Measurements from ENCODE around the gene MICAL2. TPM values are rescaled to one million over a fixed set of nuclear protein-coding genes. Genes with fewer than 3 reads are reported as not detected.

Gene MICAL2
- polyA plus RNA-seq, 1 experiment, result 135 TPM

DNA sequence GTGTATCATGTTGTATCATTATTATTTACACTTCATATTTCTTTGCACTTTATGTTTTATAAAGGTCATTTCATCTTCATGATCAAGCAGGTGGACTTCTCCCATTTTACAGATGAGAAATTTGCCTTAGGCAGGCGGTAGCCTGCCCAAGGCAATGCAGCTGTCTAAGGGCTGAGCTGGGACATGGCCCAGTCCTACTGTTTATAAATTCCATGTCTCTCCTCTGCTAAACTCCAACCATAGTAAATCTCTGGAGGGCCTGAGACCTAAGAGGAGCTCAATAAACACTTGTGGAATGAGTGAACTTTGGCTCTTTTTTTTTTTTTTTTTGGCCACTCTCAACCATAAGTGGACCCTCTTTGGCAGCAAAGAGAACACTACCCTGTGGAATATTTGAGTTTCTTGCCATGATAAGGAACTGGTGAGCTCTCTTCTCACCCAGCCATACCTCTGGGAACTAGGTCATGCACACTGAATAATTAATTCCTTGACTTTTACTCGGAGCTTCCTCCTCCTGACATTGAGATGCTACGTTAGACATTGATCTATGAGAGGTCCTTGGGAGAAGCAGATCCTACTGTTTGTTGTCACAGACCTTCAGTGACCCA lies 29.9 kb downstream of the MICAL2 start:
- TF ChIP-seq, protein P1, sequence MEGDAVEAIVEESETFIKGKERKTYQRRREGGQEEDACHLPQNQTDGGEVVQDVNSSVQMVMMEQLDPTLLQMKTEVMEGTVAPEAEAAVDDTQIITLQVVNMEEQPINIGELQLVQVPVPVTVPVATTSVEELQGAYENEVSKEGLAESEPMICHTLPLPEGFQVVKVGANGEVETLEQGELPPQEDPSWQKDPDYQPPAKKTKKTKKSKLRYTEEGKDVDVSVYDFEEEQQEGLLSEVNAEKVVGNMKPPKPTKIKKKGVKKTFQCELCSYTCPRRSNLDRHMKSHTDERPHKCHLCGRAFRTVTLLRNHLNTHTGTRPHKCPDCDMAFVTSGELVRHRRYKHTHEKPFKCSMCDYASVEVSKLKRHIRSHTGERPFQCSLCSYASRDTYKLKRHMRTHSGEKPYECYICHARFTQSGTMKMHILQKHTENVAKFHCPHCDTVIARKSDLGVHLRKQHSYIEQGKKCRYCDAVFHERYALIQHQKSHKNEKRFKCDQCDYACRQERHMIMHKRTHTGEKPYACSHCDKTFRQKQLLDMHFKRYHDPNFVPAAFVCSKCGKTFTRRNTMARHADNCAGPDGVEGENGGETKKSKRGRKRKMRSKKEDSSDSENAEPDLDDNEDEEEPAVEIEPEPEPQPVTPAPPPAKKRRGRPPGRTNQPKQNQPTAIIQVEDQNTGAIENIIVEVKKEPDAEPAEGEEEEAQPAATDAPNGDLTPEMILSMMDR (IDR thresholded peaks at IDR 0.05; ENCODE audit: insufficient read depth, low read depth, low read length), result no peak
- ChIA-PET POLR2A (interaction anchor here (0.6 to 1.2 kb wide), 4 partner anchors 11 to 781 kb away, joined by 3 to 7 read pairs (median 5); no protein-coding TSS in a partner anchor), CTCF (interaction anchor here (0.6 kb wide), 1 partner anchor 24 kb away, joined by 4 read pairs; no protein-coding TSS in a partner anchor)
- Histone ChIP-seq H3K36me3 (ENCODE audit: control insufficient read depth, insufficient read depth, low read length) (no peaks in the 10 kb centered on the region), H3K4me3 (ENCODE audit: low read depth, low read length) (no peak overlapping the region), H3K27me3 (ENCODE audit: control insufficient read depth, insufficient read depth, low read length) (no peaks in the 10 kb centered on the region)
- no peak for DNase-seq (ENCODE audit: low read depth)

DNA sequence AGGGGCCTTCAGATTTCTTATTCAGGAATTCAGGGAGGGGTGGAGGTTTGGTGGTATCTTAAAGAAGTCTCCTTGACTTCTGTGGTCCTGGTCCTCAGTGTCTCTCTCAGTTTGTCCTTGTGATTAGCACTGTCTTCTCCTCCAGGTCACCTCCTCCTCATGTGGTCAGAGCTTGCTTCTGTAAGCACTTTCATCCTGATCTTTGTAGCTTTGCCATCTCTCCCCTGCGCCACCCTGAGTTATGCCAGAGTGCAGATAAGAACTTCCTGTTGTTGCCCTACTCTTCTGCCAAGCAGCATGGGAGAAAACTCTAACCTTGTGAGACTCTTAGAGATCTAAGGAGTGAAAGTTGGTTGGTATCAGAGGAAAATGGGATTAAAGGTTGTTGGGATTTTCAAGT lies 30.9 kb downstream of the MICAL2 start:
- TF ChIP-seq, protein P1 (IDR thresholded peaks at IDR 0.05; ENCODE audit: insufficient read depth, low read depth, low read length), result no peak
- CTCF ChIA-PET, result no interaction called here
- DNase-seq (ENCODE audit: low read depth), result no peak
- POLR2A ChIA-PET, result interaction anchor here (1.2 kb wide), 1 partner anchor 10 kb away, joined by 3 read pairs; no protein-coding TSS in a partner anchor
- no peaks in the 10 kb centered on the region for H3K27me3 ChIP-seq (ENCODE audit: control insufficient read depth, insufficient read depth, low read length)
- H3K36me3 ChIP-seq (ENCODE audit: control insufficient read depth, insufficient read depth, low read length), result no peaks in the 10 kb centered on the region
- no peak overlapping the region for H3K4me3 ChIP-seq (ENCODE audit: low read depth, low read length)

DNA sequence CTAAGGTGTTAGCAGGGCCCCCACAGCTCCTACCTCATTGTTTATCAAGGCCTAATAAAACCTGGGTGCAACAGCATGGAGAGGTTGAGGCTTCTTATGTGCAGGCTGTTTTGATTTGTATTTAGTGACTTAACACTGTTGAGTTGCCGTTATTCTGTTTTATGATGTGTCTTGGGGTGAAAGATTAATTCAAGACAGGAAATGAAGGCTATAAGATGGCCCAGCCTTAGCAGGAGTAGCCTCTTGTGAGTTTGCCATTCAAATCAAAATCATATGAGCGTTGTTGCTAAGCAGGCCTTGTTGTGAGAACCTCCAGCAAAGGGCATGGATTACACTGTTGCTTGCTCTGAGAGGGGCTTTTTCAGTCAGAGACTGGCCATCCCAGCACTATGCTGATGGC lies 31.8 kb downstream of the MICAL2 start:
- TF ChIP-seq, protein P1 (IDR thresholded peaks at IDR 0.05; ENCODE audit: insufficient read depth, low read depth, low read length), result no peak
- ChIA-PET POLR2A (no interaction called here), CTCF (no interaction called here)
- Histone ChIP-seq H3K36me3 (ENCODE audit: control insufficient read depth, insufficient read depth, low read length) (no peaks in the 10 kb centered on the region), H3K4me3 (ENCODE audit: low read depth, low read length) (no peak overlapping the region), H3K27me3 (ENCODE audit: control insufficient read depth, insufficient read depth, low read length) (no peaks in the 10 kb centered on the region)
- DNase-seq (ENCODE audit: low read depth), result no peak

DNA sequence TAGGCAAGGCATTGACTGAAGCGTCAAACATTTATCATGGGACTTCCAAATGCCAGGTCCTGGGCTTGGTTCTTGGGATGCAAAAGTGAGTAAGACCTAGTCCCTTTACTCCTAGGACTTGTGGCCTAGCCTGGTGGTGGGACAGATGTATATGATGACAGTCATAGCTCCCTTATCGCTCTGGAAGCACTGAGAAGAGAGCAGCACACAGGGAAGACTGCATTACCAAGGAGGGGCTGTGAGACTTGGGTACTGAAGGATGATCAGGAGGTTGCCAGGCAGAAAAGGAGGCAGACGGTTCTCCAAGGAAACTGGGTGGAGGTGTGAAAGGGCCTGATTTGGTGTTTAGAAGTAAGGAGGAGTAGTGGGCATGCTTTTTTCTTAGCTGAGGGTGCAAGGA lies 32.5 kb downstream of the MICAL2 start:
- POLR2A ChIA-PET, result no interaction called here
- CTCF ChIA-PET, result no interaction called here
- TF ChIP-seq, protein P1 (IDR thresholded peaks at IDR 0.05; ENCODE audit: insufficient read depth, low read depth, low read length), result no peak
- no peaks in the 10 kb centered on the region for H3K27me3 ChIP-seq (ENCODE audit: control insufficient read depth, insufficient read depth, low read length)
- no peaks in the 10 kb centered on the region for H3K36me3 ChIP-seq (ENCODE audit: control insufficient read depth, insufficient read depth, low read length)
- no peak for DNase-seq (ENCODE audit: low read depth)
- no peak overlapping the region for H3K4me3 ChIP-seq (ENCODE audit: low read depth, low read length)

DNA sequence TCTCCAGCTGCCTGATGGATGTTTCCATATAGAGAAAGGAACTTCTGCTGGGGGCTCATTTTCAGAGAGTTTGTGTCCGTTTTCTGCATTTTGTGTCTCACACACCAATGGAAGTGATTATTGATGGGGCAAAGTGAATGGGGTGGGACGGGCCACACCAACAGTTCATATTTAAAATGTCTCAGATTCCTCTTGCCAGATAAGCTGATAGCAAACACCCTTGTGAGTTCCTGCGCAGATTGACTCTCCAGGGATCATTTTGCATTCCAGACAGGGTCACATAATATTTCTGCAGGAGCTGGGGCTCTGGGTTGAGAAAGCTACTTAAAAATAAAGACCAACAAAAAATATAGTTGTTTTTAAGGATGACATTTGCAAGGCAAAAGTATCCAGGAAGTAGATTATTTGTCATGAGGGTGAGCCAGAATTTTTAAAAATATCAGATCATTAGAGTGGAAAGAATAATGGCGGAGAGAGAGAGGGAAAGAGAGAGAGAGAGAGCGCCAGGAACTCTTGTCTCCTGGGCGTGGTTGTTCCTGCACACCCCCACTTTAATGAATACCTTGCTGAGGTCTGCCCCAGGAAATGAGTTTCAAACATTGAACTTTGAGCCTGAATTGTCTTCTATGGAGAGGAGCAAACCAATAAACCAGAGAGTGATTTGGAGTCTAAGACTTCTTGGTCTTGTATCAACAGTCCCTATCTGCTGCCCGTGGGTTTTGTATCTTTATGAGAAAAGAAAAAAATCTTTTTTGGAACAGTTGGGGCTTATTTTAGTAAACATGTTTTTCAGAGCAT lies 33.3 kb downstream of the MICAL2 start:
- POLR2A ChIA-PET, result no interaction called here
- no peak for DNase-seq (ENCODE audit: low read depth)
- TF ChIP-seq, protein P1 (IDR thresholded peaks at IDR 0.05; ENCODE audit: insufficient read depth, low read depth, low read length), result no peak
- H3K4me3 ChIP-seq (ENCODE audit: low read depth, low read length), result no peak overlapping the region
- no peaks in the 10 kb centered on the region for H3K27me3 ChIP-seq (ENCODE audit: control insufficient read depth, insufficient read depth, low read length)
- H3K36me3 ChIP-seq (ENCODE audit: control insufficient read depth, insufficient read depth, low read length), result no peaks in the 10 kb centered on the region
- CTCF ChIA-PET, result no interaction called here

Data from BJ (cell line).